Stimulated activated CD4-positive, alpha-beta T cell treated with anti-CD3 and anti-CD28 coated beads, TNF-alpha, amount 100 ng/mL, for 4 hours (primary cell): ENCODE data around the gene STARD5.
"Not testable (repeated sequence)": the region's sequence is repeated elsewhere in the genome, so short reads cannot be mapped to it uniquely, and the experiment has no call there.

Source experiments
- DNase-seq, 3 experiments: peaks; one replicate each; pipeline ENCODE4 v3.0.0-alpha.2; 2020; ENCODE audit warnings: low read depth in 3 of 3

The STARD5 gene

GRCh38 chr15:81323944-81324881, at the start of gene STARD5:
TSS of gene STARD5 (minus strand) at chr15:81324141. CDS start at chr15:81324099, 42 bp downstream.
- DNase-seq = peak; percentile 89 to 97 (median 89)

- DNase-seq = no peak
Observed at GRCh38 chr15:81373176-81373575, 49.2 kb upstream of the STARD5 start.

- DNase-seq = no peak
Observed at GRCh38 chr15:81372575-81372974, 48.6 kb upstream of the STARD5 start.

- no peak for DNase-seq
Observed at GRCh38 chr15:81363718-81364500, 40.0 kb upstream of the STARD5 start.

GRCh38 chr15:81363276-81363675, 39.3 kb upstream of the STARD5 start:
- no peak for DNase-seq

GRCh38 chr15:81362790-81363189, 38.8 kb upstream of the STARD5 start:
- no peak for DNase-seq

GRCh38 chr15:81361891-81362290, 38.0 kb upstream of the STARD5 start:
- no peak for DNase-seq

- no peak for DNase-seq
Observed at GRCh38 chr15:81360491-81360890, 36.5 kb upstream of the STARD5 start.

GRCh38 chr15:81358248-81358647, 34.3 kb upstream of the STARD5 start:
- no peak for DNase-seq

GRCh38 chr15:81357180-81357686, 33.3 kb upstream of the STARD5 start:
- no peak for DNase-seq

GRCh38 chr15:81356252-81356651, 32.3 kb upstream of the STARD5 start:
- no peak for DNase-seq

GRCh38 chr15:81351651-81352050, 27.7 kb upstream of the STARD5 start:
- no peak for DNase-seq

GRCh38 chr15:81349271-81349670, 25.3 kb upstream of the STARD5 start:
- no peak for DNase-seq

GRCh38 chr15:81348691-81349090, 24.8 kb upstream of the STARD5 start:
- not testable (repeated sequence) for DNase-seq

GRCh38 chr15:81347910-81348309, 24.0 kb upstream of the STARD5 start:
- no peak for DNase-seq

- DNase-seq = no peak
Observed at GRCh38 chr15:81346611-81347010, 22.7 kb upstream of the STARD5 start.

- DNase-seq = no peak
Observed at GRCh38 chr15:81343371-81343770, 19.4 kb upstream of the STARD5 start.

- no peak for DNase-seq
Observed at GRCh38 chr15:81341351-81341750, 17.4 kb upstream of the STARD5 start.

- DNase-seq = no peak
Observed at GRCh38 chr15:81339851-81340250, 15.9 kb upstream of the STARD5 start.

GRCh38 chr15:81339321-81339720, 15.4 kb upstream of the STARD5 start:
- DNase-seq = no peak

GRCh38 chr15:81338170-81339007, 14.4 kb upstream of the STARD5 start:
- DNase-seq = no peak
